Measurements from ENCODE around the gene RBM8A.
A peak's percentile ranks its signal among the peaks of the same experiment; 100 is the strongest.

The RBM8A gene

GRCh38 chr1:145871994-145872924 is 55.0 kb downstream of the RBM8A start:
- peak; percentile 43 to 55 for DNase-seq
